Heart left ventricle (tissue), 13 donors: ENCODE results near the gene CHD9.

Source experiments
- CTCF ChIP-seq, 12 donors: fragments of 200-600 bp; sonication (generic) in 4 of 12; IDR thresholded peaks; one replicate each; pipeline versions ENCODE4 v1.5.0 to v1.8.0; 2018 to 2022; ENCODE audit warnings: antibody characterized with exemption in 12 of 12, mild to moderate bottlenecking in 5 of 12
- POLR2A ChIP-seq, 2 donors: fragments of 450-650 bp; IDR thresholded peaks; one replicate each; pipeline ENCODE4 v1.6.1; 2017; ENCODE audit warnings: antibody characterized with exemption in 2 of 2, mild to moderate bottlenecking in 2 of 2, moderate library complexity in 2 of 2
- donor health status: ischemic (EF 13 %, LVEDD 7.1; RV severe dilation, severe dysfunction).
- donor health status: DM: no; HTN: yes; CAD: no.
- donor health status: DM: no; HTN: no; CAD: no.
- donor health status: ischemic (EF 25% LVEDD 6.9; RV normal size, moderate dysfunction).
- donor health status: ischemic (EF 25% LVEDD 5.7; RV mildly dilated, moderate dysfunction).
- donor health status: ischemic (EF 35%, LVEDD 5.7; RV mildly dilated, moderate dysfunction).
- donor health status: nonischemic (EF 11% LVEDD 7.7; RV severe dilation, severe dysfunction).
- donor health status: DM: yes; HTN: yes; CAD: no.
- donor health status: PGD.
- donor health status: ischemic (EF 29% LVEDD 5.4; RV normal size, mild dysfunction).
- donor health status: nonischemic (EF 23%, LVEDD 6.1; RV moderate dilation, normal function).

- no peak for TF ChIP-seq CTCF (IDR thresholded peaks at IDR 0.05)
- no peak for TF ChIP-seq POLR2A (IDR thresholded peaks at IDR 0.05)
Observed at GRCh38 chr16:53147500-53148065, 92.8 kb downstream of the CHD9 start.
